ENCODE measurements around the gene MOK.

- TF ChIP-seq POLR2A (IDR thresholded peaks at IDR 0.05; ENCODE audit: low read depth, low read length) (no peak), POLR2AphosphoS5 (IDR thresholded peaks at IDR 0.05; ENCODE audit: low read depth, low read length) (no peak)
Measured at GRCh38 chr14:102212356-102212755, 92.6 kb downstream of the MOK start.

Data from GM12891 (cell line).